DMS 273 (cell line): ENCODE data around the gene CHCHD6.

ENCODE experiments used
- DNase-seq: peaks from one replicate; lab custom pipeline; 2025; ENCODE audit not compliant: unreplicated experiment; lab: John Stamatoyannopoulos, UW

CHCHD6 gene

DNA sequence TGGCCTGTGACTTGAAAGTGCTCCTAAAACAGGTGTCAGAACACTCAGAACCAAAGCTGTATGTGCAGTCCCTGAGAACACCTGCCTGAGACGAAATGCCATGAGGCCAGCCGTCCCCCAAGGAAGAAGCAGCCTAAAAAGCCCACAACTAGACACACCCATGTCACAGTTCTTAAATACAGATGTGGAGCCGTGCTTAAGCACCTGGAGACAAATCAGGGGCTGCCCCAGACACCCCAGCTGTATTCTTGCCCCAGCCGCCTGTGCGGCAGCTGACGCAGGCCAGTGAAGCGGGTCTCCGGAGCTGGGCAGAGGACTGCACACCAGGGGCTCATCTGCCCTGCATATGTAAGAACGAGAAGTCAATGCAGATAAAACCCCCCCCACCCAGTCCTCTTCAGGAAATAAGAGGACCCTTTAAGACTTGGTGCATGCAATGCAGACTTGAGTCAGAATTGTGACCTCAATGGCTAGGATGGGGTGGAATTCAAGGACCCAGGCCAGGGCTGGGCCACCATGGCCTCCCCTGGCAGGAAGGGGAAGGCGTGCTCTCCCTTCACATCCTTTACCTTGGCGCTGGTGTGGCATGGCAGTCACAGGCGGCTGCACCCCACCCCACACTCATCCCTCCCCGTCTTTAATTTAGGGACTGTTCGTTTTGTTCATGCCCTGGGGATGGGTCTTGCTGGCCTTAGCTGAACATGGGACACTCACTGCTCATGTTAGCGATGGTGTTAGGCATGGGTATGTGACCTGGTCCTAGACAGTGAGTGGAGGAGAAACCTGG, 251.2 kb downstream of the CHCHD6 start:
- no peak for DNase-seq

DNA sequence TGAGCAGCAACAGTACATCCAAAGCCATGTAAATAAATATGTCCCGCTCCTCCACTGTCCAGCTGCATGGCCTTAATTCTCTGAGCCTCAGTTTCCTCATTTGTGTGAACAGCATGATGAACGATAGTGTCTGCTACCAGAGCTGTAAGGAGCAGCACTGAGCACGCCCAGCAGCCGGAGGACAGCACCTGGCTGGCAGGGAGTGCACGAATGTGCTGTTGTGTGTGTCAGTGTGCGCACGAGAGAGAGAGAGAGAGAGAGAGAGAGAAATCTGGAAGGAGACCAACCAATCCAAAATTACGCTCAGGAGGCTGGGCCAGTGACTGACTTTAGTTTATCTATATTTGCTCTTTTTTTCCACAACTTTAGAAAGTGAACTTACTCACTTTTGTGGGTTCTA, 252.3 kb downstream of the CHCHD6 start:
- DNase-seq, result no peak

- DNase-seq, result peak; percentile 75
These were observed 253.0 kb downstream of the CHCHD6 start for GRCh38 chr3:126956866-126957650.

DNA sequence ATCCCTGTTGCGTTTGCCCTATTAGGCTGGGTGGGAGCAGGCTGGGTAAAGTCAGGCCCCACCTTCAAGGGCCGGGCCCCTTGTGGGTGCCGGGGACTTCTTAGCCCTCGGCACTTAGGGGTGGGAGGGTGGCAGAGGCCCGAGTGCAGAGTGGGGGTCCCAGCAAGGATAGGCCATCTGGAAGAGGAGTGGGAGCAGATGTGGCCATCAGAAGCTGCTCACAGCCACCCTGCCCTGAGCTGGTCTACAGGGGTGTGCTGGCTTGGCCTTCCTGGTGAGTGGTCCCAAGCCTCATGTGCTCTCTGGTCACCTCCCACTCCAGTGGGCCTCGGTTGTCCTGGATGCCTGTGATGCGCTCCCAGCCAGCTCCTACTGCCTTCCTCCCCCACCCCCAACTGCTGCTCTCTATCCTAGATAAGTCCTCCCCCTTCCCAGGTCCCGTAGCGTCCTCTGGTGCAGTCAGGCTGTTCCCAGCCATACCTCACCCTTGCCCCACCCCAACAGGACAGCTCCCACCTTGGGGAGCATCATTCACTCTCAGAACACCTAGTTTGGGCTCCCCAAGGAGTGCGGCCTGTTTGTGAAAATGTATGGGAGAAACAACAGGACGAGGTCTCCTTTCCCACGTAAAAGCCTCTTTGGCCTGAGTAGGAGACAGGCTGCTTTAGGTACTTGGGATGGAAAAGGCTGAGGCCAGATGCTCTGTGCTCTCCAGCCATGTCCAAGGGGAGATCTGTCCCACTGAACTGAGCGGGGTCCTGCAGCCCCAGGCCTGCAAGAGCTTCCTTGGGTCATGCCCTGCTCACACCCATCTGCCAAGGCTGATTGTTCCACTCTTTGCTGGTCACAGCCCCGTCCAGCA, 254.0 kb downstream of the CHCHD6 start:
- no peak for DNase-seq

DNA sequence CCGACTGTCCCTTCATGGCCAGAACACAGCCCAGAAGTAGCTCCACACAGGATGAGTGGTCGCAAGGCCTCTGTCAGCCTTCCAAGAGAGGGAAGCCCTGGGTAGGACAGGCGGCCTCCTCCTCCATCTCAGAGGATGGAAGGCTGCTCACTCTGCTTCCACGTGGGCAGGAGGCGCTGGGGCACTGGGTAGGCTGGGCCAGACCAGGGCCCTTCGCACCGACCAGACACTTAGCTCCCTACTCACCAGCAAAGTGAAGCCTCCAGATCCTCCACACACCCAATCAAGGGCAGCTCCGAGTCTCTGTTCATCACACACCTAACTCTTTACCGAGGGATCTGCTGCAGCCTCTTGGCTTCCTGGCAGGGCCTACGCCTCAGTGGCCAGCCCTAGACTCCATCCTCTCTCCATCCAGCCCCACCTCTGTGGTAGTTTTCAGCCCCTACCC, 254.6 kb downstream of the CHCHD6 start:
- no peak for DNase-seq

DNA sequence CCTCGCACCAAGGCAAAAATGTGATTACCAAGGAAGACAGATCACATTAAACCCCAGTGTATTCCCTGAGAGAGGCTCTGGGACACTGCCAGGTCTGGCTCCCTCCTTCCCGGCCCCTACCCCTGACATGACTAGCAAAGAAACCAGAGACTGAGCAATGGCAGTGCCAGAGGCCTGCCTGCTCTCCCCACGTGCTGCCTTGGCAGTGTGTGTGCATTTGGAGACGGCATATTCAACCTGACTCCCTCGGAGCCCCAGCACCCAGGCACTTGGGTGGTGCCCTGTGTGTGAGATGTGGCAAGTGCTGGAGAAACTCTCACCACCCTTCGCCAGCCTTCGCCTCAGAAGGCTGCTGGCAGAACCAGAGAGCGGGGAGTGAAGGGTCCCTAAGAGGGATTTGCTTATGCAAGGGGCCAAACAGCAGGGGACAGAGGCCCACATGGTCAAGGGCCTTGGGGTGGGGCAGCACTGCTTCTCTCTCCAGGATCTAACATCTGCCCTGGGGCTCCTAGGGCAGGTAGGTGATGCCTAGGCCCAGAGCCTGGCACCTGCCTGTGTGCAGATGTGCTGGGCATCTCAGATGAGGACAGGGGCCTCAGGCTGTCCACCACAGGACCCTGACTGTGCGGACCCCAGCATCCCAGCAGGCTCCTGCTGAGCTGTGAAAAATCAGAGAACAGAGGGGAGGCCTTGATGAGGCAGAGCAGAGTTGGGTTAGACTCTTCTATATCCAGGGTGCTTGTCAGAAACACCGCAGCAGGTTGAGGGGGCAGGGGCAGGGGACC, 255.3 kb downstream of the CHCHD6 start:
- DNase-seq, result no peak

GRCh38 chr3:126959921-126960603, 256.0 kb downstream of the CHCHD6 start:
- peak; percentile 52 for DNase-seq

- DNase-seq, result peak; percentile 73
These were observed 256.6 kb downstream of the CHCHD6 start for GRCh38 chr3:126960604-126960995.

- DNase-seq, result peak; percentile 98
These were observed 257.3 kb downstream of the CHCHD6 start for GRCh38 chr3:126961191-126961790.

- no peak for DNase-seq
These were observed 257.9 kb downstream of the CHCHD6 start for GRCh38 chr3:126961791-126962461.

DNA sequence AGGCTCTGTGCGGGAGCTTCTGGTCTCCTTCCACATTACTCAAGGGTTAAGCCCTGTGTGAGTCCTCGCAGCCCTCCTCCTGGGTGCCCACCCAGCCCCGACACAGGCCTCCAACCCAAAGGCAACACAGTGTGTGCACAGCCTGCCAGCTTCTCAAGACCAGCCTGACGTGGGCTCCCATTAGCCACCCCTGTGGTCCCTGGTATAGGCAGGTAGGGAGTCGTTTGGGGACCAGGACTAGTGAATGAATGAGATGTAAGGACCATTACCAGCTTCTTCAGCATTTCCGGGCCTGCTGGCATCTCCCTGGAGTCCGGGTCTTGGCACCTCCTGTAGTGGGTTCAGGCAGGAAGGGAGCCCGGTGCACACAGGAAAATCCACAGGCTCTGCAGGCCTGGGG, 258.7 kb downstream of the CHCHD6 start:
- no peak for DNase-seq

DNA sequence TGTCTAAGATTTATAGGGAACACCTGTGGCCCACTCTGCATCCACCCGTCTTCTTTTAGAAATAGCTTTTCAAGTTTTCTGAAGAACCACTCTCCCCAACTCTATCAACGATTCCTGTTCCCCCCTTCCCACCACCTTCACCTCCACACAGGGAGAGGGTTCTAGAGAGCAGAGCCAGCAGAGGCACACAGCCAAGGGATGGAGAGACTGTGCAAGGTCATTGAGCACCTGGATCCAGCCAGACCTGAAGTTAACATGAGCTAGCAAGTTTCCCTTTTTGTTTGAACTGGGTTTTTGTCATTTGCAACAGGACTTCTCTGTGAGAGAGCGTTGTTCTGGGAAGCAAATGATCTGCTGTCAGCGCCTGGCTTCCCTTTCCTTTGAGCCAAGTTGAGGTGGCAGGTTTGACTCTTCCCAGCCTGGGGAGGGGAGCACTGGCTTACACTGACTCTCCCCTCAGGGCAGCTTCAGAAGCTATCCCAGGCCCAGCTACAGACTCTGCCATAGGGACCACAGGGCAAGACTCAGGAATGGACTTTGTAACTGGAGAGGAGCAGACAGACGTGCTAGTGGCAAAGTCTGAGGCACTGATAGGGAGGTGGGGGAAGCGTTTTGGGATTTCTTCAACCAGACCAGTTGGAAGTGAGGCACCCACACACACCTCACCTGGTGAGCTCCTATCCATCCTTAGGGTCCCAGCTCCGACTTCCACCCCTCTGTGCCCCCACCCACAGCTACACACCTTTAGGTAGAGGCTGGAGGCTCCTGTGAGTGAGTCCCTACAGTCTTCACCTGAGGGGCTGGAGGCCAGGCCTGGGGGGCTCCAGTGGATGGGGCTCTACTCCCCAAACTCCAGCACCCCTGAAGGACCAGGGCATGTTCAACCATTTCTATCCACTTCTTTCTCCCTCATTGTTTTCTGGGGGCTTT, 259.5 kb downstream of the CHCHD6 start:
- DNase-seq, result no peak

DNA sequence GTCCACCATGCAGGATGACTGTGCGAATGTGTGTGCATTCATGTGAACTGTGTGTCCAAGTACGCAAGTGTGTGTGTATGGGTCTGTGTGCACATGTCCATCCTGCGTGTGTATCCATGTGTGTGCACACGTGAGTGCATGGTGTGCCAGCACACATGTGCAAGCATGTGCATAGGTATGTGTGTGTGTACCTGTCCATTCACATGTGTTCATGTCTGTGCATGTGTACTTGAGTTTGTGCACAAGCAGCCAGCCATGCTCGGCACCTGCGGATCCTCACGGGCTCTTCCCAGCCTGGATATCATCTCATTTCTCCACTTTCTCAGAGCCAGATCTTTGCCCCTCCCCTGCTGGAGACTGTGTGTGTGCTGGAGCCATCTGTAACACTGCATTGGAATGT, 260.2 kb downstream of the CHCHD6 start:
- no peak for DNase-seq

- no peak for DNase-seq
These were observed 260.9 kb downstream of the CHCHD6 start for GRCh38 chr3:126964950-126965349.

DNA sequence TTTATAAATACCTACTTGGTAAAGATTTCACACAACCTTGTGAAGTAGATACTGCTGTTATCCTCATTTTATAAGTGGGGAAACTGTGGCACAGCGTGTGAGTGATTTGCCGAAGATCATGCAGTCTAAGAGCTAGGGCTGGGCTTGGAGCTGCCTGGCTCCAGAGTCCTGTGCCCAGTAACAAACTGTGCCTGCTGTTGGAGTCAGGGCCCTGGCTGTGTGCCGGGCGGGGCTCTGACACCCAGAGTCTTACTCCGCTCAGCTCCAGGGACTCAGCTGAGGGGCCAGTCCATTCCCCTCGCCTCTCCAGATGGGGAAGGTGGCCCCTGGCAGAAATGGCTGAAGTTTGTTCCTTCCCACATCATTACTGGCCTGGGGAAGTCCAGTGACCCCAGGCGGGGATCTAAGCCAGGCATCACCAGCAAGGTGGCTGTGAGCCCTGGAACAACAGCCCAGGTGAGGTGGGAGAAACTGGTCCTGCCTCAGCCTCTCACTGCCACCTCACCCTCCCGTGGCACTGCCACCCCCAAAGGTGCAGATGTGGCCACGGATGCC, 261.6 kb downstream of the CHCHD6 start:
- DNase-seq, result no peak

DNA sequence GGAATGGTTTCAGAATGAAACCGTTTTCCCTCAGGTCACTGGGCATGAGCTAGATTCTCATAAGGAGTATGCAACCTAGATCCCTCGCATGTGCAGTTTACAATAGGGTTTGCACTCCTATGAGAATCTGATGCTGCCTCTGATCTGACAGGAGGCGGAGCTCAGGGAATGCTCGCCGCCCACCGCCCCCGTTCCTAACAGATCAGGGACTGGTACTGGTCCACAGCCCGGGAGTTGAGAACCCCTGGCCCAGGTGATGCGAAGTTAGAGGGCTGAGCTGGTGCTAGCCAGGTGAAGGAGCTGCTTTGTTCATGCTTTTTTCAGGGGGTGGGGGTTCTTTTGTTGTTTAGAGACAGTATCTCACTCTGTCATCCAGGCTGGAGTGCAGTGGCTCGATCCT, 263.3 kb downstream of the CHCHD6 start:
- DNase-seq, result no peak
